Osteoblast (primary cell): ENCODE data around the gene FAM221B. TPM values are rescaled to one million over a fixed set of nuclear protein-coding genes. Genes with fewer than 3 reads are reported as not detected.

ENCODE experiments used
- DNase-seq: peaks from one replicate; pipeline ENCODE4 v3.0.0; 2011; ENCODE audit warnings: low spot score, mixed read lengths; ENCODE audit not compliant: insufficient read length; ENCODE audit errors: missing footprints
- H2AFZ ChIP-seq: 2 replicates; pipeline ENCODE4 v1.6.0; 2011; ENCODE audit warnings: mild to moderate bottlenecking, low read length
- H3K27ac ChIP-seq: 2 replicates; pipeline ENCODE4 v1.5.1; 2011; ENCODE audit warnings: mild to moderate bottlenecking, low read depth, low read length, moderate library complexity
- H3K27me3 ChIP-seq: 2 replicates; pipeline ENCODE4 v1.6.0; 2012; ENCODE audit warnings: mild to moderate bottlenecking, control low read depth, inconsistent platforms, low read length, moderate library complexity; ENCODE audit not compliant: insufficient read depth
- H3K36me3 ChIP-seq: 2 replicates; pipeline ENCODE4 v1.5.1; 2011; ENCODE audit warnings: mild to moderate bottlenecking, low read length, control low read depth, moderate library complexity; ENCODE audit not compliant: insufficient read depth
- H3K4me1 ChIP-seq: 2 replicates; pipeline ENCODE4 v1.5.1; 2011; ENCODE audit warnings: mild to moderate bottlenecking, low read length, control low read depth, moderate library complexity; ENCODE audit not compliant: insufficient read depth
- H3K4me2 ChIP-seq: 2 replicates; pipeline ENCODE4 v1.6.0; 2011; ENCODE audit warnings: mild to moderate bottlenecking, low read length; ENCODE audit not compliant: insufficient read depth
- H3K4me3 ChIP-seq: fragments of 200-600 bp; sonication (generic); 3 replicates; pipeline ENCODE4 v1.5.1; 2012; ENCODE audit warnings: mild to moderate bottlenecking, low read length, inconsistent platforms; ENCODE audit not compliant: insufficient read depth
- H3K79me2 ChIP-seq: 2 replicates; pipeline ENCODE4 v1.6.0; 2012; ENCODE audit warnings: mild to moderate bottlenecking, low read length, control low read depth, inconsistent platforms; ENCODE audit not compliant: insufficient read depth
- H3K9me3 ChIP-seq: 2 replicates; pipeline ENCODE4 v1.5.1; 2011; ENCODE audit warnings: low read depth, low read length, control low read depth
- H4K20me1 ChIP-seq: 2 replicates; pipeline ENCODE4 v1.6.0; 2012; ENCODE audit warnings: mild to moderate bottlenecking, low read length, control low read depth; ENCODE audit not compliant: insufficient read depth
- CTCF ChIP-seq: IDR thresholded peaks from 2 replicates; pipeline ENCODE4 v1.5.1; 2011; ENCODE audit warnings: mild to moderate bottlenecking, low read depth, low read length, moderate library complexity; ENCODE audit errors: extremely low read depth
- total RNA-seq: library from RNA; depleted of rRNA; stranded (reverse); fragments of >200 nt; gene quantifications from 2 replicates; pipeline ENCODE4 v1.2.3, GENCODE V29; 2012

Gene FAM221B
- total RNA-seq, 1 donor: not detected

DNA sequence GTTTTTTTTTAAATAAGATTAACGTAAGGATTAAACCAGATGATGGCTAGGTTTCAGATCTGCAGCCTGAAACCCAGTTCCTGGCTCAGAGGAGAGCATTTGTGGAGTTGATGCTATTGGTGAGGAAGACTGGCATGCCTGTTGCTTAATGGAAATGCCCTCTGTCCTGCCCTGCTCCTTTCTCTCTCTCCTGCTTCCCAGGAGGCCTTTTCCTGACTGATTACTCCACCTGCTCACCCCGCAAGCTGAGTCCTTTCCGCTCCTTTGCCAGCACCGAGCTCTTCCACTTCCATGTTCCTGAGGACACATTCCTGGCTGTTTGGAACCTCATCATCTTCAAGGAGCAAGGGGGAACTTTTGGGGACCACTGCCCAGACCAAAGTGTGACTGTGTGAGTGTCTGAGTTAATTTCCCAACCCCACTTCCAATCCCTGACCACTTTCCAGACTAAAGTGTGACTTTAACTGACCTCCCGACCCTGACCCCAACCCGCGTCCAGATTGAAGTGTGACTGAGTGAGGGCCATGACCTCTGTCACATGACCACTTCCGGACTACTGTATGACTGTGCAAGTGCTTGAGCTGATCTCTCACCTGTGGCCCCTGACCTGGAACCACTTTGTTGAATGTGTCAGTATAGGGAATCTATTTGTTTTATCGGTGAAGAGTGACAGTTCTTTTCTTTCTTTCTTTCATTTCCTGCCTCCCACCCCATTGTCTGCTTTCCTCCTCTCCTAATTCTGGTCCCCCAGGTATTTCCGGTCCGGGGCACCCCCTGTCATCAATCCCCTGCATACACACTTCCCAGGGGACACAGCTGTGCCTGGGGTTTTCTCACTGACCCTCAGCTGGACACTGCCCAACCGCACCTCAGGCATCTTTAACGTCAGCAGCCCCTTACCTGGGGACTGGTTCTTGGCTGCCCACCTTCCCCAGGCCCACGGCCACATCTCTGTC lies 6.0 kb upstream of the FAM221B start:
- Histone ChIP-seq H3K9me3 (no peaks in the 10 kb centered on the region), H3K27me3 (no peaks in the 10 kb centered on the region), H3K4me1 (peaks cover 18% of the 10 kb centered on the region)

DNA sequence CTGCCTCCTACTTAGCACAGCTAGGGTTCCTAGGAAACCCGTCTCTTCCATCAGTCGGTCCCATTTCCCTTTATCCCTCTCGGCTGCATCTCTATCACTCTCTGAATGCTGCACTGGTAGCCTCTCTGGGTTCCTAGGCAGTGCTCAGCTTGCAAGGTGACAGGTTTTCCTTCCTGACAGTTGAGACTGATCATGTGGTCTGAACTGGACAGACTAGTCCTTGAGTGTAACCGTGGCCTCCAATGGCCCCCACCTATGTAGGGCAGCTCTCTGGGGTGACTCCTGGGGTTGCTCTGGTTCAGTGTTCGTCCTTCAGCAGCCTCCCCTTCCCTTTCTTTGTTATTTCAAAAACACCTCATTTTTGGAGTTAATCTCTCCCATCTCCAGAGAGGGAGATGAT lies 4.3 kb upstream of the FAM221B start:
- no peaks in the 10 kb centered on the region for H4K20me1 ChIP-seq
- no peaks in the 10 kb centered on the region for H3K27me3 ChIP-seq
- H3K4me1 ChIP-seq: peaks cover 23% of the 10 kb centered on the region
- TF ChIP-seq CTCF: no peak
- no peak overlapping the region for H3K27ac ChIP-seq
- no peak for DNase-seq
- H3K9me3 ChIP-seq: no peaks in the 10 kb centered on the region
- no peak overlapping the region for H3K4me3 ChIP-seq
- H3K79me2 ChIP-seq: peaks cover 6% of the 10 kb centered on the region
- H2AFZ ChIP-seq: no peak overlapping the region
- no peaks in the 10 kb centered on the region for H3K36me3 ChIP-seq
- H3K4me2 ChIP-seq: no peak overlapping the region

More for the DNA sequence above, 6.0 kb upstream of the FAM221B start:
- Histone ChIP-seq H3K4me2 (no peak overlapping the region), H3K36me3 (no peaks in the 10 kb centered on the region), H3K4me3 (no peak overlapping the region), H3K27ac (no peak overlapping the region), H3K79me2 (peaks cover 6% of the 10 kb centered on the region), H2AFZ (no peak overlapping the region), H4K20me1 (no peaks in the 10 kb centered on the region)
- no peak for TF ChIP-seq CTCF
- DNase-seq: no peak

DNA sequence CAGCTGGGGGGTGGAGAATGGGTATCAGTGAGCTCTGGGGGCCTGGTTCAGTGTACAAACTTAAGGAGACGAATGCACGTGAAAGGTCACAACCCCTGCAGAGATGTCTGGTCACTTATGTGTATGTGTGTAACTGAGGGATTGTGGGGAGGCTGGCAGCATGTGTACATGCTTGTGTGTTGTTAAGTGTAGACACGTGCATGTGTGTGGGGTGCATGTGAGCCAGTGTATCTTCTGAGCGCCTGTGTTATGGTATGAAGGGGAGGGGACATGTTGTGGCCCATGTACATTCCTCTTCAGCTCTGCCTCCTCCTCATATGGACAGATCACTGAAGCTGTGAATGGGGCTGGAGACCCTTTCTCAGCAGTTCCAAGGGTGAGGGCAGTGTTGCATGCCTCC lies 2.5 kb upstream of the FAM221B start:
- no peak overlapping the region for H3K27ac ChIP-seq
- no peak overlapping the region for H3K4me2 ChIP-seq
- no peaks in the 10 kb centered on the region for H3K9me3 ChIP-seq
- H3K27me3 ChIP-seq: no peaks in the 10 kb centered on the region
- H3K4me1 ChIP-seq: peaks cover 37% of the 10 kb centered on the region
- H3K4me3 ChIP-seq: no peak overlapping the region
- H2AFZ ChIP-seq: no peak overlapping the region
- no peak for TF ChIP-seq CTCF
- H4K20me1 ChIP-seq: no peaks in the 10 kb centered on the region
- DNase-seq: no peak
- H3K79me2 ChIP-seq: peaks cover 6% of the 10 kb centered on the region
- no peaks in the 10 kb centered on the region for H3K36me3 ChIP-seq

DNA sequence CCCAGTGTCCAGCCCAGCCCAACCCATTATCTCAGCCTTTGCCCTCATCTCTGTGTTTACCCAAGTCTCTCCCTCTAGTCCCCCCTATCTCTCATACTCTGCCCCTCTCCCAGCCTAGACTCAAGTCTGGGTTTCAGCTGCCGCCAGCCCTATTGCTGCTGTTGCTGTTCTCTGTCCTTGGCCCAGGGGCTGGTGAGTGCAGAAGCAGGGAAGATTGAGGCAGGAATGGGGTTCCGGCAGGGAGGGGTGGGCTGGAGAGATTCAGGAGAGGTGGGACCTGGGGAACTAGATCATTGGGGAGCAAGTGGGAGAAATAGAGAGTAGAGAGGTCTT lies 1.2 kb upstream of the FAM221B start:
- no peaks in the 10 kb centered on the region for H3K27me3 ChIP-seq
- H3K27ac ChIP-seq: peak overlapping the region; percentile 65
- H2AFZ ChIP-seq: peak overlapping the region; percentile 75
- peaks cover 6% of the 10 kb centered on the region for H3K79me2 ChIP-seq
- no peaks in the 10 kb centered on the region for H3K36me3 ChIP-seq
- no peak for TF ChIP-seq CTCF
- H4K20me1 ChIP-seq: no peaks in the 10 kb centered on the region
- H3K9me3 ChIP-seq: no peaks in the 10 kb centered on the region
- H3K4me3 ChIP-seq: peak overlapping the region; percentile 80
- H3K4me2 ChIP-seq: peak overlapping the region; percentile 88
- peak; percentile 79 for DNase-seq
- peaks cover 37% of the 10 kb centered on the region for H3K4me1 ChIP-seq
